NCI-H146 (cell line): ENCODE measurements around the gene TACO1.

Experiments
- DNase-seq: peaks from one replicate; lab custom pipeline; 2025; lab: John Stamatoyannopoulos, UW

Gene TACO1

DNA sequence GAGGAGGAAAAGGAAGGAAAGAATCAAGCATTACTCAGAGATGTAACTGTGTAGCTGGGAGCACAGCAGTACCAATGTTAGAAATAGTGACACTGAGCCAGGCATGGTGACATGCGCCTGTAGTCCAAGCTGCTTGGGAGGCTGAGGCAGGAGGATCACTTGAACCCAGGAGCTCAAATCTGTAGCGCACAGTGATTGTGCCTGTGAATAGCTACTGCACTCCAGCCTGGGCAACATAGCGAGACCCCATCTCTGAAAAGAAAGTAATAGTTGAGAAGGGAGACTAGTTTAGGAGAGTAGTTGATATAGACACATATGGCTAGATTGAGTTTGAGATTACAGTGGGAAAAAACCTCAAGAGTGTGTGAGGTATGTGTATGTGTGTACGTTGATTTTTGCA is 39.3 kb downstream of the TACO1 start:
- DNase-seq = no peak

DNA sequence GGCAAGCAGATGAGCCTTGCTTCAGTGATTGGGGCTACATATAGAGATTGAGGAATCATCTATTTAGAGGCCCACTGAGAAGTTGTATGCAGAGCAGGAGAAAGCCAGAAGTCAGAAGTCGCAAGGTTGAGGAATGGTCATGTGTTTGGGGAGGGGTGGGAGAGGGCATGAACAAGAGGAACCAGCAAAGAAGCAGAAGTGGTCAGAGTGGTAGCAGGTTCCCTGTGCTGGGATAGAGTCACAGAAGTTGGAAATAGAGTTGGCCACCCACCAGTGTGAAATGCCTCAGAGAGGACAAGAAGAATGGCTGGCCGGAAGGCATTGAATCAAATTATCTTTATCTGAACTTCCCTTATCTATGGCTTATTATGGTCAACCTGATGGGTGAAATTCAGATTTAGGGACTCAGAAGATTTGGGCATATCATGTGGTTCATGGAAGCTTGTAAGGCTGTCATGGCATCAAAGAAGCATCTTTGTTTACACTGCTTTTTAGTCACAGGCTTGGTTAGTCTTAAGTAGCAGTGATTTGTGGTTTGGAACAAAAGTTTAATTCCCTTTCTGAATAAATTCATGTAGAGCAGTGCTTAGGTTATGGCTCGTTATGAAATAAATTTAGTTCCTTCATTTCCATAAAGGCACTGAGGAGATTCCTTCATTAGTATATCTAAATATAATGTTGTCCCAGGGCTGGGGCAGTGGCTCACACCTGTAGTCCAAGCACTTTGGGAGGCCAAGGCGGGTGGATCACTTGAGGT is 41.2 kb downstream of the TACO1 start:
- no peak for DNase-seq

DNA sequence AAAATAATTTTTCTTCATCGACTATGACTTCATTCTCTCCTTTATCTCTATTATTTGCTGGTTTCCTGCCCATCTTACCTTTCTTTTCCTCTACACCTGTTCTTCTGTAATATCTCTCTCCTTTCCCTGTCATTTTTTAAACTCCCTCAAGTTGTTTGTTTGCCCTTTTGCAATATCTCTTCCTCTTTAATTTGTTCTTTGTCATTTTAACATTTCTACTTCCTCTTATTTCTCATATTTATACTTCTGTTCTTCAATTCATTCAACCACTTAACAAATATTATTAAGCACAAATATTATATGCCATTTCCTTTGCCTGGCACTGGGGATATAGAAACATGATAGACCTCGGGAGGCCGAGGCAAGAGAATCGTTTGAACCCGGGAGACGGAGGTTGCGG is 44.2 kb downstream of the TACO1 start:
- no peak for DNase-seq

DNA sequence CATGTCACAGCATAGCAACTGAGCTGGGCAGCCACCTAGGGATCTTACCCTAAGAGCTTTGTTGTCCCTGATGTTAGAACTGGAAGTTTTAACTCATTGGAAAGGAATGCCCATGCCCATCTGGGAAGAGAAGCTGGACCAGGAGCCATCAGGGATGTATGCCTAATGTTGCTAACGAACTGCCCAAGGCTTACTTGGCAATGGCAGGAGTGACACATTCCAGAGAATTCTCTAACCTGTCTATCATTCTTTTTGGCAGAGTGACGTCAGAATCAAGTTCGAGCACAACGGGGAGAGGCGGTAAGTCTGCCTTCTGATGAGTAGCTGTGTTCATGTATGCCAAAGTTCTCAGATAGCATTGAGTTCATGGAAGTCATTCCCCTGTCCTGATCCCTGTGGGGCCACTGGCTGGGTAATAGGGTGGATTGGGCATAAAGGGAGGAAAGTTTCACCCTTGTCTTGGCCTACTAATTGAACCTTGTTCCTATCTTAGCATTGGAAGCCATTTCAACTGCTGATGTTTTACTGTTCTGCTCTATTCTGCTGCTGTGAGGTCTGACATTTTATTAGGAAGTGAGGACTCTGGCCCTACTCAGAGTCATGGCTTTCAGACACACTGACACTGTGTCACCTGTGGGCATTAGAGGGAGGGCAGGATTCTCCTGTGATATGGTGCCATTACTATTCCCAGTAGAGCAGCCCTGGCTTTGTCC is 45.2 kb downstream of the TACO1 start:
- no peak for DNase-seq

DNA sequence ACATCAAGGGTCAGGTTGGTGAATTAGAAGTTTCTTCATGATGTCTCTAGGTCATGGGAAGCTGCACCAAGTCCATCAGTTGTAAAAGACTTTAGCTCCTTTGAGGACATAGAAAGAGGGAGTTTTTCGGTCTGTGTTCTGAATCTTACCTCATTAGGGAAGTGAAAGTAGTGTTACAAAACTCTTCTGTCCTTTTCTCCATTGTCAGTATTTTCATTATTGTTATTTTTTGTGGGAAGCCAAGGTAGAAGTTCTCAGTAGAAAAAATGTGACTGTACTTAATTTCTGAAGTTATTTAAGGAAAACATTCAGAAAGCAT is 45.8 kb downstream of the TACO1 start:
- DNase-seq = no peak

DNA sequence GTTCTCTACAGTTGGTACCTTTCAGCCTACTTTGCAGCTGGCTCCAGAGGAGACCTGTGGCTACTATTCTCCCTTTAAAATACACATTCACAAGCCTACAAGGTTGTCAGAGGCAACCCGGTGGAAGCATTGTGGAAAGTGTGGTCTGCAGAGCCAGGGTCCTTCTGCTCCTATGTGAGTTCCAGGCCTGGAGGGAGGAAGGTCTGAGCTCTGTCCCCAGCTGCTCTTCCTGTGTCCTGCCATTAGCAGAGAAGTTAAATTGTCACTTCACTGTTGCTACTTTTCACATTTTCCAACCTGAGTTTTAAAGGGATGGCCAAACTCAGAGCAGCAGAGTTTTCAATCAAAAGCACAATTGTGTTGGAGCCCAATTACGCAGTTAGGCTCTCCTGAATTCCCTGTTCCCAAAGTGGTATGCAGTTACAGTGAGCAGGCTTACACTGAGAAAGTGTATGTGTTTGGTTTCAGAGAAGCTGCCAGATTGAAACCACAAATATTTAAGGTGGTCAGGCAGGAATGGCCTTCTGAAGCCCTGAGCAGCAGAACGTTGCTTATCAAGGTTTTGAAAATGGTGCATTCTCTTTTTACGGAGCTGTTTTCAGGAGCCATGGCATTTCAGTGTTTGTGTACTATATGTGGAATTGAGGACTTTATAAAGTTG is 46.5 kb downstream of the TACO1 start:
- no peak for DNase-seq

DNA sequence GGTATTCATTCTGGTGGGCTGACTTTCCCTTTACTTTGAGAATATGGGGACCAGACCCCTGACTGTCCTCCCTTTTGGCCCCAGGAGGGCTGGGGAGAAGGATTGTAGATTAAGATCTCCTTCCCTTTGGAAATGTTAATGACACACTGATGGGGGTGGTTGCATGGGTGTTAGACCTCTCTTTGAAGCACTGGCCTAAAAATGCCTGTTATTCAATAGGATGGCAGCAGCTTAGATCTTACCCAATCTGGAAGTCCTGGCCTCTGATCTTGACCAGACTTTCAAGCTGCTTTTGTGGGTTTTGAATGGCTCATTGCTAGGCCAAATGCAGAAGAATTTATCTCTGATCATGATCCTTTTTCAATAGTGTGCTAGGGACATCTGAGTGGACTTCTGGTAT is 47.2 kb downstream of the TACO1 start:
- no peak for DNase-seq

DNA sequence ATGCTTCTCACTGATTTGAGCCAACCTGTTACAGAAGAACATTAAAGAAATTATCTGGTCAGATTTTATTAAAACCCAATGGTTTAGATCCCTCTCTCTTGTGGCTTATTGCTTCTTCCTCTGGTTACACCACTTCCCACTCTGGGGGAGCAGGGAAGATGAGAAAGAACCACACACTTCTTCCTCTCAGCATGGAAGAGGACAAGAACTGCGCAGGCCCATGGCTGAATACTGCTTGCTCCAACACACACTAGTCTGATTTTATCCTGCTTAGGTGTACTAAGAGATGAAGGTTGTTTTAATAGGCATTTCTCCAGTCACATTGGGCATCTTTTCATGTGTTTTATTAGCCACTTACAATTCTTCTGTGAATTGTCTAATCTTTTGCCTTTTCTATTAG is 49.1 kb downstream of the TACO1 start:
- DNase-seq = no peak

DNA sequence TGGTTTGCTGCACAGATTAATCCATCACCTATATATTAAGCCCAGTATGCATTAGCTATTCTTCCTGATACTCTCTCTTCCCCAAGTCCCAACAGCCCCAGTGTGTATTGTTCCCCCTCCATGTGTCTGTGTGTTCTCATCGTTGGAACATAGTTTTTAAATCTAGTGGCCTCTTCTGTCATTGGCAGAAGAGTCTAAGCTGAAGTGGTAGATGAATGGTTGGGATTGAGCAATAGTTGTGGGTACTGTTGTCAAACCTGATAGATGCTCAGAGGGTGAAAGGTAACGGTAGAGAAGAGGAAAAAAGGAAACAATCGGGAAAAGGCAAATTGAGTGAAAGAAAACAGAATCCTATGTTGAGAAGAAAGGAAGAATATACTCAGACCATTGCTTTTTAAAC is 51.4 kb downstream of the TACO1 start:
- DNase-seq = no peak

DNA sequence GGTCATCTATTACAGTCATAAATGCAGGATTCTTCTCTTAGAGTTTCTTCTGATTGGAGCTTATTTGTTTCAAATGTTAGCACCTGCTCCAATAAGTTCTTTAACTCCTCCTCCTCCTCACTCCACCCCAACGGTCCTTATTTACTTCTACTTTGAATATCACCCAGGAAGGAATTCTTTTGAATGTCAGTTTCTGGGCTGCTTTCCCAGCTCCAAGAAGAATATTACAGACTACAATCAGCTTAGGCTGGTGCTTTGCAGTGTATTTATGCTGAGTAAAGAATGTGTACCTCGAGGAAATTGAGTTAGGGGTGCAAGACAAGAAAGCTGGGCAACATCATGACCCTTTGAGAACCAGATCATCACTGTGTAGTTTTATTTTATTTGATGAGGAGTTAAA is 52.4 kb downstream of the TACO1 start:
- no peak for DNase-seq

DNA sequence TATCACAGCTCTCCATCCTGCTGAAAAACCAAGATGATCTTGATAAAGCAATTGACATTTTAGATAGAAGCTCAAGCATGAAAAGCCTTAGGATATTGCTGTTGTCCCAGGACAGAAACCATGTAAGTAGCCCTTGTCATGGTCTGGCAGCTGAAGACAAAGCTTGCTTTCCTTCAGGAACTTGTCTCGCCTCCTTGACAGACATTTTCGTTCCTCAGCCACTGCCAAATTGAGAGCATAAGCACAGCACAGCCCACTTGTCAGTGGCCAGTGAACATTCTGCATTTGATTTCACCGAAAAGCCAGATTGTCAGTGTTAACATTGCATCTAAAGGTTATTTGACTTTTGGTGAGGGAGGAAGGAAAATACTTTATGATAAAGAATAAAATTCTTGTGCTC is 57.1 kb downstream of the TACO1 start:
- DNase-seq = no peak
